Ramos (cell line): ENCODE measurements around the gene DCAF17.

Experiments
- in situ Hi-C: fragments of 300-500 bp; cut with MboI; formaldehyde crosslinking; loops from one replicate; pipeline ENCODE4 v1.14.3; 2022; ENCODE audit warnings: low sequenced_read_pairs; ENCODE audit not compliant: unreplicated experiment

The DCAF17 gene

GRCh38 chr2:171533331-171533730 is 99.3 kb downstream of the DCAF17 start:
- in situ Hi-C loops: no loop called here
